Mucosa of gallbladder (tissue), 1 donor: ENCODE data around the gene ANAPC15. TPM values are rescaled to one million over a fixed set of nuclear protein-coding genes. Genes with fewer than 3 reads are reported as not detected.

Source experiments
- total RNA-seq: library from RNA; stranded (reverse); gene quantifications from one replicate; pipeline ENCODE4 v1.2.1, GENCODE V29; 2021
- donor health status: DM: no; HTN: no; CAD: no.

ANAPC15 gene
- total RNA-seq, 1 donor from 2014 or later: 33.3 TPM

Other genes starting within 250 kb of the ANAPC15 start
- gene DEFB131B, start 234.2 kb downstream of the ANAPC15 start, total RNA-seq: not detected
- 11.6 TPM for gene XNDC1N, start 184.1 kb downstream of the ANAPC15 start, total RNA-seq
- 38.7 TPM for gene RNF121, start 183.6 kb downstream of the ANAPC15 start, total RNA-seq
- 10.6 TPM for gene IL18BP, start 113.8 kb downstream of the ANAPC15 start, total RNA-seq
- gene NUMA1, start 32.2 kb downstream of the ANAPC15 start, total RNA-seq: 261 TPM
- 12.9 TPM for gene LRRC51, start 31.8 kb downstream of the ANAPC15 start, total RNA-seq
- gene LAMTOR1, start 9.4 kb downstream of the ANAPC15 start, total RNA-seq: 81.7 TPM
- not detected for gene TOMT, start 6.8 kb downstream of the ANAPC15 start, total RNA-seq
- gene FOLR3, start 23.0 kb upstream of the ANAPC15 start, total RNA-seq: 0.26 TPM
- gene FOLR1, start 79.4 kb upstream of the ANAPC15 start, total RNA-seq: 7.0 TPM
- 18.9 TPM for gene FOLR2, start 104.1 kb upstream of the ANAPC15 start, total RNA-seq
- gene INPPL1, start 112.1 kb upstream of the ANAPC15 start, total RNA-seq: 225 TPM
- 0.14 TPM for gene PHOX2A, start 131.5 kb upstream of the ANAPC15 start, total RNA-seq